Heart left ventricle (tissue), 13 donors: ENCODE measurements around the gene KDM3B.

ENCODE experiments used
- CTCF ChIP-seq, 12 donors: fragments of 200-600 bp; sonication (generic) in 4 of 12; IDR thresholded peaks; one replicate each; pipeline versions ENCODE4 v1.5.0 to v1.8.0; 2018 to 2022; ENCODE audit warnings: antibody characterized with exemption in 12 of 12, mild to moderate bottlenecking in 5 of 12
- POLR2A ChIP-seq, 2 donors: fragments of 450-650 bp; IDR thresholded peaks; one replicate each; pipeline ENCODE4 v1.6.1; 2017; ENCODE audit warnings: antibody characterized with exemption in 2 of 2, mild to moderate bottlenecking in 2 of 2, moderate library complexity in 2 of 2
- donor health status: ischemic (EF 13 %, LVEDD 7.1; RV severe dilation, severe dysfunction).
- donor health status: DM: no; HTN: yes; CAD: no.
- donor health status: DM: no; HTN: no; CAD: no.
- donor health status: ischemic (EF 25% LVEDD 6.9; RV normal size, moderate dysfunction).
- donor health status: ischemic (EF 25% LVEDD 5.7; RV mildly dilated, moderate dysfunction).
- donor health status: ischemic (EF 35%, LVEDD 5.7; RV mildly dilated, moderate dysfunction).
- donor health status: nonischemic (EF 11% LVEDD 7.7; RV severe dilation, severe dysfunction).
- donor health status: DM: yes; HTN: yes; CAD: no.
- donor health status: PGD.
- donor health status: ischemic (EF 29% LVEDD 5.4; RV normal size, mild dysfunction).
- donor health status: nonischemic (EF 23%, LVEDD 6.1; RV moderate dilation, normal function).

- TF ChIP-seq CTCF (IDR thresholded peaks at IDR 0.05): no peak
- TF ChIP-seq POLR2A (IDR thresholded peaks at IDR 0.05): no peak
Observed at GRCh38 chr5:138370537-138370936, 18.1 kb downstream of the KDM3B start.
